Nephron progenitor cell (in vitro differentiated cells): ENCODE data around the gene PTBP1.
A peak's percentile ranks its signal among the peaks of the same experiment; 100 is the strongest.

ENCODE experiments used
- DNase-seq: peaks from one replicate; pipeline ENCODE4 v3.0.0; 2021
- H3K27ac Mint-ChIP-seq: 2 replicates; pipeline ENCODE4 v1.8.0; 2021; ENCODE audit warnings: mild to moderate bottlenecking, moderate library complexity, mixed read lengths
- H3K27me3 Mint-ChIP-seq: 2 replicates; pipeline ENCODE4 v1.8.0; 2021; ENCODE audit warnings: mild to moderate bottlenecking, low read depth, mixed read lengths; ENCODE audit not compliant: poor library complexity
- H3K36me3 Mint-ChIP-seq: 2 replicates; pipeline ENCODE4 v1.8.0; 2021; ENCODE audit warnings: low read depth, mixed read lengths
- H3K4me1 Mint-ChIP-seq: 2 replicates; pipeline ENCODE4 v1.8.0; 2021; ENCODE audit warnings: mixed read lengths
- H3K4me3 Mint-ChIP-seq: 2 replicates; pipeline ENCODE4 v1.8.0; 2021; ENCODE audit warnings: mild to moderate bottlenecking, moderate library complexity, mixed read lengths
- H3K9me3 Mint-ChIP-seq: 2 replicates; pipeline ENCODE4 v1.8.0; 2021; ENCODE audit warnings: mild to moderate bottlenecking, moderate library complexity, mixed read lengths
- CTCF ChIP-seq: fragments of 200-600 bp; sonication (generic); IDR thresholded peaks from 2 replicates; pipeline ENCODE4 v1.5.0; 2021; ENCODE audit warnings: antibody characterized with exemption

The PTBP1 gene

GRCh38 chr19:791567-792305, 5.5 kb upstream of the PTBP1 start:
- TF ChIP-seq CTCF = no peak
- Mint-ChIP-seq H3K4me1 (peaks cover 57% of the 10 kb centered on the region), H3K9me3 (no peaks in the 10 kb centered on the region), H3K27me3 (no peaks in the 10 kb centered on the region), H3K4me3 (no peak overlapping the region), H3K27ac (peak overlapping the region; percentile 25), H3K36me3 (no peaks in the 10 kb centered on the region)
- DNase-seq = no peak

DNA sequence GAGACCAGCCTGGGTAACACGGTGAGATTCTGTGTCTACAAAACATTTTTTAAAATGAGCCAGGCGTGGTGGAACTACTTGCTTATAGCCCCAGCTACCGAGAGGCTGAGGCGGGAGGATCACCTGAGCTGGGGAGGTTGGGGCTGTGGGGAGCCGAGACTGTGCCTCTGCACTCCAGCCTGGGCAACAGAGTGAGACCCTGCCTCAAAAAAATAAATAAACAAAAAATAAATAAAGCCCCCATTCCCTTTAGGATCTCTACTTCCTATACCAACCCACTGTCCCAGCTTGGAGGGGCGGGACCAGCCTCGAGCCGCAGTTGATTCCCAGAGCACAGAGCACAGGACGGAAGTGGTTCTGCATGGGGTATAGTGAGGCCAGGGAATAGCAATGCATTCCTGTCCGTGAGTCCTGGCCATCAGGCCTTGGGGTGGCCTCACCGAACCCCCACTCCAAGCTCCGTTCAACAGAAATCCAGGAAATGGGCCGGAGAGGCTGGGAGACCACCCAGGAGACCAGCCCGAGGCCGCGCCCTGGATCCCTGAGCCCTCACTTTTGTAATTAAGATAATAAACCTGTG, 4.9 kb upstream of the PTBP1 start:
- no peaks in the 10 kb centered on the region for H3K36me3 Mint-ChIP-seq
- H3K4me3 Mint-ChIP-seq = no peak overlapping the region
- H3K9me3 Mint-ChIP-seq = no peaks in the 10 kb centered on the region
- peaks cover 54% of the 10 kb centered on the region for H3K4me1 Mint-ChIP-seq
- DNase-seq = no peak
- H3K27me3 Mint-ChIP-seq = no peaks in the 10 kb centered on the region
- no peak for TF ChIP-seq CTCF
- no peak overlapping the region for H3K27ac Mint-ChIP-seq

GRCh38 chr19:793806-794205, 3.4 kb upstream of the PTBP1 start:
- no peak overlapping the region for H3K27ac Mint-ChIP-seq
- H3K4me1 Mint-ChIP-seq = peaks cover 43% of the 10 kb centered on the region
- H3K27me3 Mint-ChIP-seq = no peaks in the 10 kb centered on the region
- no peak for DNase-seq
- no peak for TF ChIP-seq CTCF
- H3K4me3 Mint-ChIP-seq = no peak overlapping the region
- H3K9me3 Mint-ChIP-seq = no peaks in the 10 kb centered on the region
- no peaks in the 10 kb centered on the region for H3K36me3 Mint-ChIP-seq

DNA sequence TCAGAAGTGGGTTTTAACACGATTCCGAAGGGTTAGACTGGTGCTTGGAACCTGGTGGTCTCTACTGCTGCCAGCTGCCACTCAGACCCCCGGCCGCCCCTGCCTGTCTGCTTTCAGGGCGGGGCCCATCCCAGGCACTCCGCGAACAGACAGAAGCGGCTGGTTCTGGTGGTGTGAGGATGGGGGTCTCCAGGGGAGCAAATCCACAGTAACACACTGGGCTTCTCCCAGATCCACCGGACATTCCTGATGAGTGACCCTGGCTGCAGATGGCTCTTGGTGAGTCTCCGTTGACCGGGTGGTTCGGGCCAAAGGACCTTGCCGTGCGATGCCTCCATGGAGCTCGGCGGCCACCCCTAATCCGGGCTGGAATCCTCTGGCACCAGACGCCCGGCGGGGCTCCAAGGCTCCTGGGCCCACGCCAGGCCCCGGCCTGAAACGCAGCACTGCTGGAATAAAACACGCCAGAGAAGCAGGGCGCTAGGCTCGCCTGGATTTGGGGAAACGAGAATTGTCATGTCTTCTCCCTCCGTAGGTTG, 2.1 kb upstream of the PTBP1 start:
- no peaks in the 10 kb centered on the region for H3K9me3 Mint-ChIP-seq
- H3K27me3 Mint-ChIP-seq = no peaks in the 10 kb centered on the region
- no peak for TF ChIP-seq CTCF
- H3K27ac Mint-ChIP-seq = no peak overlapping the region
- peaks cover 2% of the 10 kb centered on the region for H3K36me3 Mint-ChIP-seq
- DNase-seq = no peak
- no peak overlapping the region for H3K4me3 Mint-ChIP-seq
- H3K4me1 Mint-ChIP-seq = peaks cover 43% of the 10 kb centered on the region

DNA sequence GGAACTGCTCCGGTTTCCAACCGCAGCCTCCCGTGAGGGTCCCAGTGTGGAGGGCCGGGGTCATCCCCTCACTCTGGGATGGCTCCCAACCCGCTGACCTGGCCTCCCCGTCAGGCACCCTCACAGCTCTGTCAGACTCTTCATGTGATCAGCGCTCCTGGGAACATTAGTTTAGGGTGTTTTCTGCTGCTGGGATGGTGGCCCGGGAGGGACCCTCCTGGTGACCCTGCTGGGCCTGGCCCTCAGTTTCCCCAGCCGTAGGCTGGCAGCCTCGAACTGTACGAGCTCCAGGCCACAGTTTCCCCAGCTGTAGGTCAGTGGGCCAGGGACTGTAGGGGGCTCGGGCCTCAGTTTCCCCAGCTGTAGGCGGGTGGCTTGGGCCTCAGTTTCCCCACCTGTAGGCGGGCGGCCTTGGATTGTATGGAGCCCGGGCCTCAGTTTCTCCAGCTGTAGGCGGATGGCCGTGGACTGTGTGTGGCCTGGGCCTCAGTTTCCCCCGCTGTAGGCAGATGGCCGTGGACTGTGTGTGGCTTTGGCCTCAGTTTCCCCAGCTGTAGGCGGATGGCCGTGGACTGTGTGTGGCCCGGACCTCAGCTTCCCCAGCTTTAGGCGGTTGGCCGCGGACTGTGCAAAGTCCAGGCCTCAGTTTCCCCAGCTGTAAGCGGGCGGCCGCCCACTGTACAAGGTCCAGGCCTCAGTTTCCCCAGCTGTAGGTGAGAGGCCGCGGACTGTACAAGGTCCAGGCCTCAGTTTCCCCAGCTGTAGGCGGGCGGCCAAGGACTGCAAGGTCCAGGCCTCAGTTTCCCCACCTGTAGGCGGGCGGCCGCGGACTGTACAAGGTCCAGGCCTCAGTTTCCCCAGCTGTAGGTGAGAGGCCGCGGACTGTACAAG, 1.3 kb upstream of the PTBP1 start:
- Mint-ChIP-seq H3K36me3 (peaks cover 7% of the 10 kb centered on the region), H3K9me3 (no peaks in the 10 kb centered on the region), H3K27ac (no peak overlapping the region), H3K4me3 (no peak overlapping the region), H3K4me1 (peaks cover 46% of the 10 kb centered on the region), H3K27me3 (no peaks in the 10 kb centered on the region)
- no peak for TF ChIP-seq CTCF
- DNase-seq = no peak
